Measurements from ENCODE around the gene MRPL53. TPM values are rescaled to one million over a fixed set of nuclear protein-coding genes. Genes with fewer than 3 reads are reported as not detected.

Gene MRPL53
- total and polyA plus RNA-seq, 2 donors from 2014 or later, result 85.1 to 157 TPM

DNA sequence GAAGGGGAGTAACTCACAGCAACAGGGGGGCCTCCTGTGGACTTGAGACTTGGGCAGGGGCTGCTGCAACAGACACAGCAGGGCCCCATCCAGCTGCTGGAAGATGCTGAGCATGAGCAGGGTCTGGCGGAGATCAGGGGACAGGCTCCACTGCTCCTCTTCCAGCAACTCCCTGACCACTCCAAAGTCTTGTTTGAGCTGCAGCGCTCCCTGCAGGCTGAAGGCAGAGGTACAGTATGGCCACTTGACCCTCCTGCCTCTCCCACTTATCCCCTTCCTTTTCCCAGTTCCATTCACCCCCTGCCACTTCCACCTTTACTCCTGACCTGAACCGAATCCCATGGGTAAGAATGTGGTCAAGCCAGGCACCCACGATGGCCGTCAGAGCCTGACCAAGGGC, 2.4 kb upstream of the MRPL53 start:
- Histone ChIP-seq H3K4me1 (ENCODE audit: control insufficient read depth in 2 of 3, insufficient read depth in 2 of 3, low read depth in 1 of 3, low read length in 3 of 3) (peaks cover 0 to 2% (median 0%) of the 10 kb centered on the region in 3 donors), H3K27me3 (ENCODE audit: control insufficient read depth, insufficient read depth, low read length) (no peaks in the 10 kb centered on the region), H3K4me3 (ENCODE audit: low read length in 3 of 3) (no peak overlapping the region), H3K9ac (ENCODE audit: low read length in 3 of 3) (no peak overlapping the region), H3K9me3 (ENCODE audit: control insufficient read depth in 2 of 3, insufficient read depth in 1 of 3, low read length in 3 of 3) (no peaks in the 10 kb centered on the region), H3K36me3 (ENCODE audit: control insufficient read depth in 2 of 3, insufficient read depth in 3 of 3, low read length in 3 of 3) (peaks cover 0 to 13% (median 13%) of the 10 kb centered on the region in 3 donors), H3K27ac (ENCODE audit: low read depth in 2 of 2, low read length in 2 of 2) (no peak overlapping the region)
- no peak for FAIRE-seq
- DNase-seq, result peak in 1 of 5 donors; percentile 55
- TF ChIP-seq CTCF (IDR thresholded peaks at IDR 0.05; ENCODE audit: borderline replicate concordance, extremely low read depth, insufficient read depth), result no peak
- intact Hi-C loops (cut with DNase I), result no loop called here

- Histone ChIP-seq H3K27me3 (ENCODE audit: control insufficient read depth, insufficient read depth, low read length) (no peaks in the 10 kb centered on the region), H3K36me3 (ENCODE audit: control insufficient read depth in 2 of 3, insufficient read depth in 3 of 3, low read length in 3 of 3) (peaks cover 0 to 13% (median 13%) of the 10 kb centered on the region in 3 donors), H3K9me3 (ENCODE audit: control insufficient read depth in 2 of 3, insufficient read depth in 1 of 3, low read length in 3 of 3) (no peaks in the 10 kb centered on the region), H3K4me3 (ENCODE audit: low read length in 3 of 3) (no peak overlapping the region), H3K9ac (ENCODE audit: low read length in 3 of 3) (no peak overlapping the region), H3K4me1 (ENCODE audit: control insufficient read depth in 2 of 3, insufficient read depth in 2 of 3, low read depth in 1 of 3, low read length in 3 of 3) (peaks cover 0 to 2% (median 0%) of the 10 kb centered on the region in 3 donors), H3K27ac (ENCODE audit: low read depth in 2 of 2, low read length in 2 of 2) (no peak overlapping the region)
- no peak for TF ChIP-seq CTCF (IDR thresholded peaks at IDR 0.05; ENCODE audit: borderline replicate concordance, extremely low read depth, insufficient read depth)
- no peak for FAIRE-seq
- intact Hi-C loops (cut with DNase I), result no loop called here
- DNase-seq, result peak in 1 of 5 donors; percentile 64
Observed at GRCh38 chr2:74474481-74474880, 2.0 kb upstream of the MRPL53 start.

- FAIRE-seq (no peak), DNase-seq (no peak)
- Histone ChIP-seq H3K36me3 (ENCODE audit: control insufficient read depth in 2 of 3, insufficient read depth in 3 of 3, low read length in 3 of 3) (peaks cover 0 to 13% (median 13%) of the 10 kb centered on the region in 3 donors), H3K9me3 (ENCODE audit: control insufficient read depth in 2 of 3, insufficient read depth in 1 of 3, low read length in 3 of 3) (no peaks in the 10 kb centered on the region), H3K27me3 (ENCODE audit: control insufficient read depth, insufficient read depth, low read length) (no peaks in the 10 kb centered on the region), H3K27ac (ENCODE audit: low read depth in 2 of 2, low read length in 2 of 2) (peak overlapping the region; percentile 80 to 94), H3K4me3 (ENCODE audit: low read length in 3 of 3) (peak overlapping the region; percentile 78 to 97 (median 96)), H3K4me1 (ENCODE audit: control insufficient read depth in 2 of 3, insufficient read depth in 2 of 3, low read depth in 1 of 3, low read length in 3 of 3) (peaks cover 0 to 2% (median 0%) of the 10 kb centered on the region in 3 donors), H3K9ac (ENCODE audit: low read length in 3 of 3) (peak overlapping the region; percentile 62 to 98 (median 68))
- no peak for TF ChIP-seq CTCF (IDR thresholded peaks at IDR 0.05; ENCODE audit: borderline replicate concordance, extremely low read depth, insufficient read depth)
- intact Hi-C loops (cut with DNase I), result no loop called here
Observed at GRCh38 chr2:74472945-74473258, 422 bp upstream of the MRPL53 start.

All from kidney (tissue), 14 donors.